HEK293 (cell line): ENCODE measurements around the gene CCT3.

Experiments used
- CTCF ChIA-PET: fragments of 350-600 bp; formaldehyde crosslinking; extraction: SDS; loops from one replicate; lab custom pipeline; 2021; ENCODE audit warnings: antibody characterized with exemption; lab: Yijun Ruan, JAX
- POLR2A ChIA-PET: fragments of 300-600 bp; formaldehyde crosslinking; extraction: SDS; loops from one replicate; lab custom pipeline; 2020; ENCODE audit warnings: antibody characterized with exemption, inconsistent platforms; lab: Yijun Ruan, JAX
- H3K27ac ChIP-seq: fragments of 200-500 bp; sonication (Bioruptor generic); 2 replicates; pipeline ENCODE4 v1.5.1; 2014; ENCODE audit warnings: low read depth, low read length, control low read depth, inconsistent platforms; ENCODE audit errors: extremely low read depth
- H3K36me3 ChIP-seq, 2 experiments: fragments of 200-500 bp in 1 of 2; sonication (Bioruptor generic) in 1 of 2; 1 replicate in 1 of 2; 2 replicates in 1 of 2; pipeline ENCODE4 v1.5.1; 2014 to 2017; ENCODE audit warnings: inconsistent platforms in 2 of 2, low read length in 2 of 2; ENCODE audit not compliant: control insufficient read depth in 2 of 2, insufficient read depth in 1 of 2
- H3K4me1 ChIP-seq: fragments of 200-500 bp; sonication (Bioruptor generic); 2 replicates; pipeline ENCODE4 v1.5.1; 2014; ENCODE audit warnings: mild to moderate bottlenecking, low read length, inconsistent platforms; ENCODE audit not compliant: control insufficient read depth, insufficient read depth
- H3K4me3 ChIP-seq: 2 replicates; pipeline ENCODE4 v1.5.1; 2011; ENCODE audit warnings: low read depth, mild to moderate bottlenecking, control low read depth, low read length, moderate library complexity
- H3K9me3 ChIP-seq: fragments of 200-500 bp; sonication (Bioruptor generic); 2 replicates; pipeline ENCODE4 v1.5.1; 2014; ENCODE audit warnings: low read depth, low read length, inconsistent platforms; ENCODE audit not compliant: control insufficient read depth, insufficient read depth
- KLF1 ChIP-seq: fragments of 450-650 bp; formaldehyde crosslinking; IDR thresholded peaks from 2 replicates; pipeline ENCODE4 v1.5.1; 2016; ENCODE audit warnings: missing biosample characterization, missing genetic modification characterization
- OVOL3 ChIP-seq: fragments of 450-650 bp; formaldehyde crosslinking; IDR thresholded peaks from 2 replicates; pipeline ENCODE4 v1.5.1; 2016; ENCODE audit warnings: missing biosample characterization, missing genetic modification characterization
- ZBTB20 ChIP-seq: fragments of 450-650 bp; formaldehyde crosslinking; IDR thresholded peaks from 2 replicates; pipeline ENCODE4 v1.5.1; 2016; ENCODE audit warnings: missing biosample characterization, missing genetic modification characterization
- ZFP41 ChIP-seq: fragments of 450-650 bp; formaldehyde crosslinking; IDR thresholded peaks from 2 replicates; pipeline ENCODE4 v1.5.1; 2016; ENCODE audit warnings: missing biosample characterization, missing genetic modification characterization, borderline replicate concordance
- ZIC2 ChIP-seq: fragments of 450-650 bp; formaldehyde crosslinking; IDR thresholded peaks from 2 replicates; pipeline ENCODE4 v1.5.1; 2016; ENCODE audit warnings: missing biosample characterization, missing genetic modification characterization
- ZNF121 ChIP-seq: fragments of 450-650 bp; formaldehyde crosslinking; IDR thresholded peaks from 2 replicates; pipeline ENCODE4 v1.5.1; 2016; ENCODE audit warnings: missing biosample characterization, missing genetic modification characterization
- ZNF175 ChIP-seq: fragments of 450-650 bp; formaldehyde crosslinking; IDR thresholded peaks from 2 replicates; pipeline ENCODE4 v1.5.1; 2016; ENCODE audit warnings: missing biosample characterization, missing genetic modification characterization
- ZNF324 ChIP-seq: fragments of 450-650 bp; formaldehyde crosslinking; IDR thresholded peaks from 2 replicates; pipeline ENCODE4 v1.5.1; 2016; ENCODE audit warnings: missing biosample characterization, missing genetic modification characterization
- ZNF350 ChIP-seq: fragments of 450-650 bp; formaldehyde crosslinking; IDR thresholded peaks from 2 replicates; pipeline ENCODE4 v1.5.0; 2017; ENCODE audit warnings: missing biosample characterization, mild to moderate bottlenecking, missing genetic modification characterization
- ZNF391 ChIP-seq: fragments of 450-650 bp; formaldehyde crosslinking; IDR thresholded peaks from 2 replicates; pipeline ENCODE4 v1.5.1; 2016; ENCODE audit warnings: low read depth, missing biosample characterization, missing genetic modification characterization, borderline replicate concordance
- ZNF529 ChIP-seq: fragments of 450-650 bp; formaldehyde crosslinking; IDR thresholded peaks from 2 replicates; pipeline ENCODE4 v1.5.1; 2017; ENCODE audit warnings: missing genetic modification characterization, missing biosample characterization; ENCODE audit not compliant: insufficient replicate concordance
- ZNF530 ChIP-seq: fragments of 450-650 bp; formaldehyde crosslinking; IDR thresholded peaks from 2 replicates; pipeline ENCODE4 v1.5.1; 2016; ENCODE audit warnings: low read depth, missing biosample characterization, missing genetic modification characterization
- ZNF610 ChIP-seq: fragments of 450-650 bp; formaldehyde crosslinking; IDR thresholded peaks from 2 replicates; pipeline ENCODE4 v1.5.1; 2016; ENCODE audit warnings: missing biosample characterization, missing genetic modification characterization, borderline replicate concordance
- ZNF747 ChIP-seq: fragments of 450-650 bp; formaldehyde crosslinking; IDR thresholded peaks from 2 replicates; pipeline ENCODE4 v1.5.1; 2016; ENCODE audit warnings: missing biosample characterization, missing genetic modification characterization
- ZNF830 ChIP-seq: fragments of 450-650 bp; IDR thresholded peaks from 2 replicates; pipeline ENCODE4 v1.5.0; 2018; ENCODE audit warnings: missing biosample characterization, missing genetic modification characterization, low read depth, mild to moderate bottlenecking, moderate library complexity
- ZSCAN23 ChIP-seq: fragments of 450-650 bp; formaldehyde crosslinking; IDR thresholded peaks from 2 replicates; pipeline ENCODE4 v1.5.1; 2016; ENCODE audit warnings: missing biosample characterization, missing genetic modification characterization
- ZSCAN30 ChIP-seq: fragments of 450-650 bp; IDR thresholded peaks from 2 replicates; pipeline ENCODE4 v1.5.1; 2018; ENCODE audit warnings: missing biosample characterization, mild to moderate bottlenecking, missing genetic modification characterization, moderate library complexity
- TF ChIP-seq, protein P1 (sequence below): fragments of 450-650 bp; formaldehyde crosslinking; IDR thresholded peaks from 2 replicates; pipeline ENCODE4 v1.5.1; 2016; ENCODE audit warnings: missing biosample characterization, missing genetic modification characterization
- TF ChIP-seq, protein P2 (sequence below): fragments of 450-650 bp; formaldehyde crosslinking; IDR thresholded peaks from 2 replicates; pipeline ENCODE4; 2016; ENCODE audit warnings: missing biosample characterization, missing genetic modification characterization
- TF ChIP-seq, protein P3 (sequence below): fragments of 450-650 bp; formaldehyde crosslinking; IDR thresholded peaks from 2 replicates; pipeline ENCODE4 v1.5.1; 2016; ENCODE audit warnings: missing biosample characterization, missing genetic modification characterization
- TF ChIP-seq, protein P4 (sequence below): fragments of 450-650 bp; formaldehyde crosslinking; IDR thresholded peaks from 2 replicates; pipeline ENCODE4 v1.5.1; 2017; ENCODE audit warnings: missing biosample characterization, missing genetic modification characterization
- TF ChIP-seq, protein P5 (sequence below): fragments of 450-650 bp; formaldehyde crosslinking; IDR thresholded peaks from 2 replicates; pipeline ENCODE4 v1.5.1; 2016; ENCODE audit warnings: missing biosample characterization, missing genetic modification characterization, low read depth
- TF ChIP-seq, protein P6 (sequence below): fragments of 450-650 bp; formaldehyde crosslinking; IDR thresholded peaks from 2 replicates; pipeline ENCODE4 v1.5.1; 2016; ENCODE audit warnings: missing biosample characterization, missing genetic modification characterization

Gene CCT3

DNA sequence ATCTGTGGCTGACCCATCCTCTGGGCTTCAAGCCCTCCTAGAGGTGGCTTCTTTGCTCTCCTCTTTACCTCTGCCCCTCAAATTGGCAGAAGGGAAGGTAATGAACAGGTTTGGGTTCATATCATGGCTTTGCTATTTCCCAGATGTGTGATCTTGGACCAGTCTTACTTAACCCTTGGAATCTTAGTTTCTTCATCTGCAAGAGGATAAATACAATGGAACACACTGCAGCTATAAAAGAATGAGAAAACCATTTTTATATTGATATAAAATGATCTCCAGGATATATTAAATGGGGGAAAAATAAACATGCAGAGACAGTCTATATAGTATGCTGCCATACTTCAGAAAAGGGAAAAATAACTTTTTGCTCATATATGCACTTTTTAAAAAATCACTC is 48.2 kb downstream of the CCT3 start:
- H3K36me3 ChIP-seq: peaks cover 4 to 66% of the 10 kb centered on the region in 2 experiments; a peak in 2 of 3 replicates
- no peak overlapping the region for H3K4me3 ChIP-seq
- POLR2A ChIA-PET: no interaction called here
- CTCF ChIA-PET: no interaction called here
- H3K4me1 ChIP-seq: no peaks in the 10 kb centered on the region; the same call in 1 of the 2 replicates
- no peak for TF ChIP-seq ZNF529 (tag by site-specific recombination)
- no peak for TF ChIP-seq ZNF121
- TF ChIP-seq, protein P1, sequence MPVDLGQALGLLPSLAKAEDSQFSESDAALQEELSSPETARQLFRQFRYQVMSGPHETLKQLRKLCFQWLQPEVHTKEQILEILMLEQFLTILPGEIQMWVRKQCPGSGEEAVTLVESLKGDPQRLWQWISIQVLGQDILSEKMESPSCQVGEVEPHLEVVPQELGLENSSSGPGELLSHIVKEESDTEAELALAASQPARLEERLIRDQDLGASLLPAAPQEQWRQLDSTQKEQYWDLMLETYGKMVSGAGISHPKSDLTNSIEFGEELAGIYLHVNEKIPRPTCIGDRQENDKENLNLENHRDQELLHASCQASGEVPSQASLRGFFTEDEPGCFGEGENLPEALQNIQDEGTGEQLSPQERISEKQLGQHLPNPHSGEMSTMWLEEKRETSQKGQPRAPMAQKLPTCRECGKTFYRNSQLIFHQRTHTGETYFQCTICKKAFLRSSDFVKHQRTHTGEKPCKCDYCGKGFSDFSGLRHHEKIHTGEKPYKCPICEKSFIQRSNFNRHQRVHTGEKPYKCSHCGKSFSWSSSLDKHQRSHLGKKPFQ (tag by site-specific recombination): no peak
- no peak for TF ChIP-seq ZNF830 (tag by site-specific recombination)
- TF ChIP-seq, protein P2, sequence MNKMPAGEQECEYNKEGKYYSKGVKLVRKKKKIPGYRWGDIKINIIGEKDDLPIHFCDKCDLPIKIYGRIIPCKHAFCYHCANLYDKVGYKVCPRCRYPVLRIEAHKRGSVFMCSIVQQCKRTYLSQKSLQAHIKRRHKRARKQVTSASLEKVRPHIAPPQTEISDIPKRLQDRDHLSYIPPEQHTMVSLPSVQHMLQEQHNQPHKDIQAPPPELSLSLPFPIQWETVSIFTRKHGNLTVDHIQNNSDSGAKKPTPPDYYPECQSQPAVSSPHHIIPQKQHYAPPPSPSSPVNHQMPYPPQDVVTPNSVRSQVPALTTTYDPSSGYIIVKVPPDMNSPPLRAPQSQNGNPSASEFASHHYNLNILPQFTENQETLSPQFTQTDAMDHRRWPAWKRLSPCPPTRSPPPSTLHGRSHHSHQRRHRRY: no peak
- TF ChIP-seq, protein P3, sequence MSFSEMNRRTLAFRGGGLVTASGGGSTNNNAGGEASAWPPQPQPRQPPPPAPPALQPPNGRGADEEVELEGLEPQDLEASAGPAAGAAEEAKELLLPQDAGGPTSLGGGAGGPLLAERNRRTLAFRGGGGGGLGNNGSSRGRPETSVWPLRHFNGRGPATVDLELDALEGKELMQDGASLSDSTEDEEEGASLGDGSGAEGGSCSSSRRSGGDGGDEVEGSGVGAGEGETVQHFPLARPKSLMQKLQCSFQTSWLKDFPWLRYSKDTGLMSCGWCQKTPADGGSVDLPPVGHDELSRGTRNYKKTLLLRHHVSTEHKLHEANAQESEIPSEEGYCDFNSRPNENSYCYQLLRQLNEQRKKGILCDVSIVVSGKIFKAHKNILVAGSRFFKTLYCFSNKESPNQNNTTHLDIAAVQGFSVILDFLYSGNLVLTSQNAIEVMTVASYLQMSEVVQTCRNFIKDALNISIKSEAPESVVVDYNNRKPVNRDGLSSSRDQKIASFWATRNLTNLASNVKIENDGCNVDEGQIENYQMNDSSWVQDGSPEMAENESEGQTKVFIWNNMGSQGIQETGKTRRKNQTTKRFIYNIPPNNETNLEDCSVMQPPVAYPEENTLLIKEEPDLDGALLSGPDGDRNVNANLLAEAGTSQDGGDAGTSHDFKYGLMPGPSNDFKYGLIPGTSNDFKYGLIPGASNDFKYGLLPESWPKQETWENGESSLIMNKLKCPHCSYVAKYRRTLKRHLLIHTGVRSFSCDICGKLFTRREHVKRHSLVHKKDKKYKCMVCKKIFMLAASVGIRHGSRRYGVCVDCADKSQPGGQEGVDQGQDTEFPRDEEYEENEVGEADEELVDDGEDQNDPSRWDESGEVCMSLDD (tag by site-specific recombination): no peak
- TF ChIP-seq ZNF747: no peak
- TF ChIP-seq ZNF530 (tag by site-specific recombination): no peak
- TF ChIP-seq ZSCAN30 (tag by site-specific recombination): no peak
- no peak for TF ChIP-seq ZNF324 (tag by site-specific recombination)
- no peak for TF ChIP-seq ZIC2
- TF ChIP-seq ZBTB20: no peak
- TF ChIP-seq, protein P4, sequence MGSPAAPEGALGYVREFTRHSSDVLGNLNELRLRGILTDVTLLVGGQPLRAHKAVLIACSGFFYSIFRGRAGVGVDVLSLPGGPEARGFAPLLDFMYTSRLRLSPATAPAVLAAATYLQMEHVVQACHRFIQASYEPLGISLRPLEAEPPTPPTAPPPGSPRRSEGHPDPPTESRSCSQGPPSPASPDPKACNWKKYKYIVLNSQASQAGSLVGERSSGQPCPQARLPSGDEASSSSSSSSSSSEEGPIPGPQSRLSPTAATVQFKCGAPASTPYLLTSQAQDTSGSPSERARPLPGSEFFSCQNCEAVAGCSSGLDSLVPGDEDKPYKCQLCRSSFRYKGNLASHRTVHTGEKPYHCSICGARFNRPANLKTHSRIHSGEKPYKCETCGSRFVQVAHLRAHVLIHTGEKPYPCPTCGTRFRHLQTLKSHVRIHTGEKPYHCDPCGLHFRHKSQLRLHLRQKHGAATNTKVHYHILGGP: no peak
- TF ChIP-seq ZNF610 (tag by site-specific recombination): no peak
- no peak for TF ChIP-seq ZNF175 (tag by site-specific recombination)
- TF ChIP-seq, protein P5, sequence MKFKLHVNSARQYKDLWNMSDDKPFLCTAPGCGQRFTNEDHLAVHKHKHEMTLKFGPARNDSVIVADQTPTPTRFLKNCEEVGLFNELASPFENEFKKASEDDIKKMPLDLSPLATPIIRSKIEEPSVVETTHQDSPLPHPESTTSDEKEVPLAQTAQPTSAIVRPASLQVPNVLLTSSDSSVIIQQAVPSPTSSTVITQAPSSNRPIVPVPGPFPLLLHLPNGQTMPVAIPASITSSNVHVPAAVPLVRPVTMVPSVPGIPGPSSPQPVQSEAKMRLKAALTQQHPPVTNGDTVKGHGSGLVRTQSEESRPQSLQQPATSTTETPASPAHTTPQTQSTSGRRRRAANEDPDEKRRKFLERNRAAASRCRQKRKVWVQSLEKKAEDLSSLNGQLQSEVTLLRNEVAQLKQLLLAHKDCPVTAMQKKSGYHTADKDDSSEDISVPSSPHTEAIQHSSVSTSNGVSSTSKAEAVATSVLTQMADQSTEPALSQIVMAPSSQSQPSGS (tag by site-specific recombination): no peak
- H3K27ac ChIP-seq: no peak overlapping the region
- H3K9me3 ChIP-seq: no peaks in the 10 kb centered on the region

DNA sequence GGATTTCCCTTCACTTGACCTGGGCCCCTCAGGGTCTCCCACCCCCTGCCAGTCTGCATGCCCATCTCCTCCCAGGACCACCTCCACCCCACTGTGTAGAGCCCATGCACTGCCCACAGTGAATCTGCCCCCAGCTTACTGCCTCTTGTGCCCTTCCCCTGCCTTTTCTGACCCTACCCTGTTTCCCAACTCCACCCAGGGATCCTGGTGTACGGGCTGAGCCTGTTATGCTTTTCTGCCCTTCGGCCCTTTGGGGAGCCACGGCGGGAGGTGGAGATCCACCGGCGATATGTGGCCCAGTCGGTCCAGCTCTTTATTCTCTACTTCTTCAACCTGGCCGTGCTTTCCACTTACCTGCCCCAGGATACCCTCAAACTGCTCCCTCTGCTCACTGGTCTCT is 52.0 kb downstream of the CCT3 start:
- Histone ChIP-seq H3K4me1 (peaks cover under 1% of the 10 kb centered on the region), H3K36me3 (peaks cover 4 to 37% of the 10 kb centered on the region in 2 experiments; a peak in 2 of 3 replicates), H3K27ac (no peak overlapping the region), H3K9me3 (no peaks in the 10 kb centered on the region), H3K4me3 (no peak overlapping the region)
- CTCF ChIA-PET: interaction anchor here (0.5 kb wide), 1 partner anchor 1951 kb away, joined by 3 read pairs; no protein-coding TSS in a partner anchor
- POLR2A ChIA-PET: no interaction called here
- no peak for TF ChIP-seq ZFP41 (tag by site-specific recombination)
- TF ChIP-seq OVOL3: no peak
- TF ChIP-seq, protein P6, sequence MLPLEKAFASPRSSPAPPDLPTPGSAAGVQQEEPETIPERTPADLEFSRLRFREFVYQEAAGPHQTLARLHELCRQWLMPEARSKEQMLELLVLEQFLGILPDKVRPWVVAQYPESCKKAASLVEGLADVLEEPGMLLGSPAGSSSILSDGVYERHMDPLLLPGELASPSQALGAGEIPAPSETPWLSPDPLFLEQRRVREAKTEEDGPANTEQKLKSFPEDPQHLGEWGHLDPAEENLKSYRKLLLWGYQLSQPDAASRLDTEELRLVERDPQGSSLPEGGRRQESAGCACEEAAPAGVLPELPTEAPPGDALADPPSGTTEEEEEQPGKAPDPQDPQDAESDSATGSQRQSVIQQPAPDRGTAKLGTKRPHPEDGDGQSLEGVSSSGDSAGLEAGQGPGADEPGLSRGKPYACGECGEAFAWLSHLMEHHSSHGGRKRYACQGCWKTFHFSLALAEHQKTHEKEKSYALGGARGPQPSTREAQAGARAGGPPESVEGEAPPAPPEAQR (tag by site-specific recombination): no peak
- TF ChIP-seq ZNF350 (tag by site-specific recombination): no peak
- no peak for TF ChIP-seq ZSCAN23 (tag by site-specific recombination)
- TF ChIP-seq ZNF391 (tag by site-specific recombination): no peak
- TF ChIP-seq KLF1 (tag by site-specific recombination): no peak
